Psoas muscle (tissue), 8 donors: ENCODE results near the gene ARNT2. TPM values are rescaled to one million over a fixed set of nuclear protein-coding genes. Genes with fewer than 3 reads are reported as not detected.

ENCODE experiments used
- ATAC-seq, 4 donors: fragments of 200-7000 bp; cut with Tn5 transposase; one replicate each; pipeline ENCODE4 v1.9.1; 2020; ENCODE audit warnings: moderate library complexity in 3 of 4, mild to moderate bottlenecking in 2 of 4
- DNase-seq, 2 donors: peaks; one replicate each; pipeline ENCODE4 v3.0.0-alpha.2; 2020
- H3K27ac ChIP-seq: fragments of 200-600 bp; one replicate; pipeline ENCODE4 v1.8.0; 2022
- H3K27me3 ChIP-seq, 3 donors: fragments of 200-600 bp in 1 of 3; one replicate each; pipeline versions ENCODE4 v1.6.1 to v1.8.0; 2013 to 2022; ENCODE audit warnings: low read length in 2 of 3, mild to moderate bottlenecking in 2 of 3, moderate library complexity in 1 of 3; ENCODE audit not compliant: insufficient read depth in 3 of 3
- H3K36me3 ChIP-seq, 2 donors: fragments of 200-600 bp in 1 of 2; one replicate each; pipeline versions ENCODE4 v1.6.1 to v1.8.0; 2013 to 2022; ENCODE audit warnings: low read depth in 1 of 2, mild to moderate bottlenecking in 1 of 2, moderate library complexity in 1 of 2; ENCODE audit not compliant: insufficient read depth in 1 of 2
- H3K4me1 ChIP-seq: fragments of 200-600 bp; one replicate; pipeline ENCODE4 v1.8.0; 2022
- H3K4me3 ChIP-seq: fragments of 200-600 bp; one replicate; pipeline ENCODE4 v1.8.0; 2022; ENCODE audit warnings: mild to moderate bottlenecking
- H3K9me3 ChIP-seq: fragments of 200-600 bp; one replicate; pipeline ENCODE4 v1.8.0; 2022
- CTCF ChIP-seq: fragments of 200-600 bp; IDR thresholded peaks from one replicate; pipeline ENCODE4 v1.8.0; 2022; ENCODE audit warnings: antibody characterized with exemption
- WGBS, 3 donors: extraction: QIAGEN DNeasy Blood & Tissue Kit; methylation state at CpG; one replicate each; pipeline versions ENCODE4 v1.1.6 to v1.1.7; 2013; 5-methylcytosine and 5-hydroxymethylcytosine counted together
- intact Hi-C, 2 donors: fragments of 100-400 bp; cut with DNase I; formaldehyde crosslinking; loops; one replicate each; pipeline versions ENCODE4 v1.11.0 to v1.14.2; 2022
- polyA plus RNA-seq, 3 donors: library from polyadenylated mRNA; stranded (reverse); fragments of 200-250 nt; gene quantifications; one replicate each; pipeline ENCODE4 v1.2.3, GENCODE V29; 2013
- total RNA-seq, 4 donors: library from RNA; stranded (reverse); fragmentation: NEBNext Ultra II Directional in 2 of 4; extraction: Animal tissue kit (Norgen Biotek cat#: 25700) in 2 of 4; gene quantifications; one replicate each; pipeline versions ENCODE4 v1.2.1 to v1.2.4, GENCODE V29; 2021 to 2023
- donor health status: healthy with polysubstance abuse.
- donor health status: DM: no; HTN: no; CAD: no; lungs with moderate emphysema.
- donor health status: Bipolar disorder and iron deficiency.
- donor health status: healthy.
- donor health status: DM: yes; HTN: yes; CAD: no.
- donor health status: DM: no; HTN: no; CAD: no.
- donor health status: DM: no; HTN: no; CAD: no.
- donor health status: DM: yes; HTN: yes; CAD: no.

ARNT2 gene
- total and polyA plus RNA-seq, 7 donors: 0.09 to 12.2 (median 4.4) TPM

DNA sequence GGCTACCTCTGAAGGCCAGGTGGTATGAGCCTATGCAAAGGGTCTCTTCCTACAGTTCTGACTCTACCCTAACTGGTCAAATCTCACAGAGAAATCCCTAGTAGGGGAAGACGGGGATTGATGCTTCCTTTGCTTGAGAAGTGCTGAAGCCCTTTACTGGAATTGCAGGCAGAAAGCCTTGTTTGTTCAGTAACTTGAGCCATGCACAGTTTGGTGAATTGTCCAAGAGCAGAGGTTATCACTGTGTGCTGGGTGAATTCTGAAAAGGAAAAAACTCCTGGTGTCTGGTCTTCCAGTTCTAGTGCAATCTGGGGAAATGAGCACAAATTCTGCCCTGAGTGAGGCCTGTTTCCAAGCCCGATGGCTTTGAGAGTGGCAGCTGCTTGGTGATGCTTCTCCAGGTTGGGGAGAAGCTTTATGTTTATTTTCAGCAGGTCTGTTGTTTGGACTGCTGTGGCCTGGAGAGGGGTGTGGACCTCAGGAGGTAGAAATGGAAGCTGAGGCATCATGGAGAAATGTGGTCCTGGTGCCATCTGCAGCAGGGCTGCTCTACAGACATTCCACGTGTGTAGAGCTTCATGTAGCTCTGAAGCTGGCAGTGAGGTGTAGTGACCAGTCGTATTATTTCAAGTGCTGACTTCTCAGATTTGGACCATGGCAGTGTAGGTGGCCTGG is 60.9 kb downstream of the ARNT2 start:
- Histone ChIP-seq H3K4me1 (no peaks in the 10 kb centered on the region), H3K4me3 (no peak overlapping the region), H3K27ac (no peak overlapping the region), H3K36me3 (no peaks in the 10 kb centered on the region), H3K9me3 (no peaks in the 10 kb centered on the region), H3K27me3 (no peaks in the 10 kb centered on the region)
- intact Hi-C loops: no loop called here
- DNase-seq: no peak
- no peak for TF ChIP-seq CTCF
- no peak for ATAC-seq
- 78 to 87% (median 78%) methylated on average over 4 of the region's 4 CpGs for WGBS, 3 donors

DNA sequence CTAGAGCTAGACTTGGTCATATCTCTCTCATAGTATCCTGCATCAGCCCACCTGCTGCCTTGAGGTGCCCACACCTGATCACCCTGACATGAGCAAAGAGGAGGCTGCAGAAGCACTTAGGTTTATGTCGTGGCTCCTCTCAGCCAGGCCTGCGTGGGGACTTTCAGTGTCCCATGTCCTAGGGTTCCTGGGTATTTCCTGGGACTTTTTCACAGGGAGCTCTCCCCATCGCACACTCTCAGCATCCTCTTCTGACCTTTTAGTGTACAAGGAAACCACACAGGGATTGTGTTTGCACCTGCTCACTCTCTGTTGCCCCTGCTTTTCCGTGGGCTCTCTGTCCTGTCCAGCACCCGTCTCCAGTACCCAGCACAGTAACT is 61.4 kb downstream of the ARNT2 start:
- TF ChIP-seq CTCF: no peak
- Histone ChIP-seq H3K36me3 (peaks cover 0 to 2% of the 10 kb centered on the region in 2 donors), H3K27me3 (no peaks in the 10 kb centered on the region), H3K4me3 (no peak overlapping the region), H3K9me3 (no peaks in the 10 kb centered on the region), H3K27ac (no peak overlapping the region), H3K4me1 (no peaks in the 10 kb centered on the region)
- WGBS, 3 donors: 91 to 99% (median 93%) methylated on average over 5 of the region's 5 CpGs
- DNase-seq (no peak), ATAC-seq (no peak)
- intact Hi-C loops: no loop called here

GRCh38 chr15:80466543-80466942 is 62.4 kb downstream of the ARNT2 start:
- 94 to 98% (median 95%) methylated on average over 2 of the region's 2 CpGs for WGBS, 3 donors
- Histone ChIP-seq H3K36me3 (peaks cover 0 to 8% of the 10 kb centered on the region in 2 donors), H3K27me3 (no peaks in the 10 kb centered on the region), H3K27ac (no peak overlapping the region), H3K4me1 (no peaks in the 10 kb centered on the region), H3K9me3 (no peaks in the 10 kb centered on the region), H3K4me3 (no peak overlapping the region)
- DNase-seq (no peak), ATAC-seq (no peak)
- intact Hi-C loops: no loop called here
- TF ChIP-seq CTCF: no peak

GRCh38 chr15:80467311-80467714 is 63.1 kb downstream of the ARNT2 start:
- Histone ChIP-seq H3K4me1 (no peaks in the 10 kb centered on the region), H3K27ac (no peak overlapping the region), H3K36me3 (peaks cover 0 to 8% of the 10 kb centered on the region in 2 donors), H3K4me3 (no peak overlapping the region), H3K27me3 (no peaks in the 10 kb centered on the region), H3K9me3 (no peaks in the 10 kb centered on the region)
- no peak for TF ChIP-seq CTCF
- ATAC-seq (no peak), DNase-seq (no peak)
- WGBS, 3 donors: 71 to 74% (median 72%) methylated on average over 16 of the region's 16 CpGs
- intact Hi-C loops: no loop called here

- no peak for TF ChIP-seq CTCF
These were observed 64.6 kb downstream of the ARNT2 start for GRCh38 chr15:80468796-80469195.

More at GRCh38 chr15:80468796-80469195, 64.6 kb downstream of the ARNT2 start:
- H3K9me3 ChIP-seq: no peaks in the 10 kb centered on the region
- peaks cover 0 to 8% of the 10 kb centered on the region in 2 donors for H3K36me3 ChIP-seq
- no peaks in the 10 kb centered on the region for H3K27me3 ChIP-seq
- 71 to 75% (median 74%) methylated on average over 5 of the region's 5 CpGs for WGBS, 3 donors
- DNase-seq: no peak
- no peaks in the 10 kb centered on the region for H3K4me1 ChIP-seq
- no peak for ATAC-seq
- no peak overlapping the region for H3K4me3 ChIP-seq
- intact Hi-C loops: no loop called here
- no peak overlapping the region for H3K27ac ChIP-seq
